Erythroblast (primary cell): Measurements from ENCODE around the gene ABAT.

Experiments
- GATA1 ChIP-seq: IDR thresholded peaks from 2 replicates; pipeline ENCODE4 v1.6.1; 2011; ENCODE audit warnings: low read depth, mild to moderate bottlenecking, control low read depth, low read length, moderate library complexity
- POLR2A ChIP-seq: IDR thresholded peaks from 2 replicates; pipeline ENCODE4 v1.6.1; 2011; ENCODE audit warnings: mild to moderate bottlenecking, low read length

- TF ChIP-seq POLR2A (no peak), GATA1 (no peak)
Observed at GRCh38 chr16:8722025-8722348, 47.6 kb downstream of the ABAT start.
